Right ventricle myocardium inferior (tissue), 1 donor: Measurements from ENCODE around the gene USP36. TPM values are rescaled to one million over a fixed set of nuclear protein-coding genes. Genes with fewer than 3 reads are reported as not detected.
A peak's percentile ranks its signal among the peaks of the same experiment; 100 is the strongest.
"Not testable (repeated sequence)": the region's sequence is repeated elsewhere in the genome, so short reads cannot be mapped to it uniquely, and the experiment has no call there.

Source experiments
- ATAC-seq: fragments of 200-7000 bp; cut with Tn5 transposase; one replicate; pipeline ENCODE4 v1.9.1; 2020; ENCODE audit warnings: mild to moderate bottlenecking, moderate library complexity
- DNase-seq: peaks from one replicate; pipeline ENCODE4 v3.0.0; 2021; ENCODE audit errors: missing footprints
- intact Hi-C: fragments of 100-400 bp; cut with DNase I; formaldehyde crosslinking; loops from one replicate; pipeline ENCODE4 v1.11.0; 2022
- total RNA-seq: library from RNA; stranded (reverse); fragmentation: NEBNext Ultra II Directional; extraction: Animal tissue kit (Norgen Biotek cat#: 25700); gene quantifications from one replicate; pipeline ENCODE4 v1.2.1, GENCODE V29; 2021
- donor health status: DM: no; HTN: yes; CAD: no; lungs with severe emphysema.

The USP36 gene
- total RNA-seq, 1 donor from 2014 or later = 18.4 TPM

GRCh38 chr17:78764871-78765270, 75.7 kb downstream of the USP36 start:
- intact Hi-C loops = no loop called here
- ATAC-seq (no peak), DNase-seq (no peak)

GRCh38 chr17:78763561-78763960, 77.1 kb downstream of the USP36 start:
- DNase-seq = no peak
- intact Hi-C loops = no loop called here
- ATAC-seq = no peak

DNA sequence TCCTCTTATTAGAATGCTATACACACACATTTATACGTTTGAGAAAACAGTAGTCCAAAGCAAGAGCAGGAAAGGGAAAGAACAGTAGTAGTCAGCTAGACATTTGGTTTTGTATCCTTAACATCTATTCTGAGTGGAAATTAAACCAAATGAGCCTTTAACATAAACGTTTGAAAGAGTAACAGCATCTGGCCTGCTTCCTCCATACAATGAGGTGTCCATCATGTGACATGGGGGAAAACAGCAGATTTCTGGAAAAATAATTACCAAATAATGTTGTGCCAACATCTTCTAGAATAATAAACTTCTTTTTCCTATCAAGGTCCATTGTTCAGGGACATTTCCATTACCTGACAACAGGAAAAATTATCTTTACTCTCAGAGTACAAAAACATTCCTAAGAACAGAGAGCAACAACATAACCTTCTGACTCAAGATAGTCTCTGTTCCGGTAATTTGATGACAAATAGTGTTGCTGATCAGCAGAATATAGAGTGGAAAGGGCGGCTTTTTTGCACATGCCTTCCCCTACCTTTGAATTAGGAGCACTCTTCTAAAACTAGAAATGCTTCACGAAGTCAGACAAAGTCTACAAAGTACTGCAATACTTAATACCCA, 78.7 kb downstream of the USP36 start:
- ATAC-seq (no peak), DNase-seq (no peak)
- intact Hi-C loops = no loop called here

DNA sequence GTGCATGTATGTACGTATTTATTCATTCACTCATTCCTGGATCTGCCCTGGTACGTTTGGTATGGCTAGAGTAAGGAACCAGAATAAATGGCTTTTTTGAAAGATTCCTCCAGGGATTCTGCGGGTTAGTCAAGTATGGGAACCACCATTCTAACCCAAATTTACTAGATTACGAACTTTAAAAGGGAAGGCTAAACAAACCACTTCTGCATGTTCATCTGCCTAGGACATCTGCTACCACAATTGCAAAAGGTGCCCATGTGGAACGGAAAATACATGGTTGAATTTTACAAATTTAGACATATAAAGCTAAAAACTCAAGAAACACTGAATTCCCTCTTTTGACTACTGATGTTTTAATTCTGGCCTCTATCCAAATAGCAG, 80.7 kb downstream of the USP36 start:
- no peak for DNase-seq
- ATAC-seq = no peak
- intact Hi-C loops = no loop called here

GRCh38 chr17:78759203-78759968, 81.2 kb downstream of the USP36 start:
- ATAC-seq (peak; percentile 73), DNase-seq (peak; percentile 90)
- intact Hi-C loops = no loop called here

- ATAC-seq = no peak
Measured at GRCh38 chr17:78753316-78754250, 87.0 kb downstream of the USP36 start.

DNA sequence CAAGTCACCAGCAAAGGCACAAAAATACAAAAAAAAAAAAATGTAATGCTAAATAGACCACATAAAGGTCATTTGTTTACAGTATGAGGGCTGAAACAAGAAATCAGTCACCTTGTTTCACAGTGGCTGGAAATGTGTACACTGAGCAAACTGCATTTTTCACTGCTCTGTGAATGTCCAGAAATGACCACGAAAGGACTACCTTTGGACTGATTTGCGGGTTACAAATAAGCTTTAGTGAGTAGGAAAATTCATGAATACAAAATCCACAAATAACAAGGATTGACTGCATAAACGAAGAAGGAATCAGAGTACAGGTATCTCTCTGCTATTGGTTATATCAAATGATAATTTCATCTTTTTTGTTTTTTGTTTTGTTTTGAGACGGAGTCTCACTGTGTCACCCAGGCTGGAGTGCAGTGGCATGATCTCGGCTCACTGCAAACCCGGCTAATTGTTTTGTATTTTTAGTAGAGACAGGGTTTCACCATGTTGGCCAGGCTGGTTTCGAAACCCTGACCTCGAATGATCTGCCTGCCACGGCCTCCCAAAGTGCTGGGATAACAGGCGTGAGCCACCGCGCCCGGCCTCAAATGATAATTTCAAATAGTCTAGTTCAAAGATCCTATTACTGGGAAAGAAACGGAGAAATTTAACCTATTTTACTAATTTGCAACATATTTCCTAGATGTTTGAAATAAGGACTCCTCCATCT, 89.0 kb downstream of the USP36 start:
- no peak for DNase-seq

More at GRCh38 chr17:78753316-78754250, 87.0 kb downstream of the USP36 start:
- no peak for DNase-seq
- intact Hi-C loops = no loop called here

GRCh38 chr17:78751000-78751399, 89.6 kb downstream of the USP36 start:
- DNase-seq, intact Hi-C loops, ATAC-seq: not testable (repeated sequence)

More for the DNA sequence above, 89.0 kb downstream of the USP36 start:
- ATAC-seq = no peak
- intact Hi-C loops = no loop called here

- DNase-seq = peak; percentile 88
- intact Hi-C loops = loop anchor here (5.0 kb wide), 2 partner anchors 42 to 252 kb away; no protein-coding TSS in a partner anchor
- ATAC-seq = peak; percentile 75
Measured at GRCh38 chr17:78748730-78749317, 91.8 kb downstream of the USP36 start.

DNA sequence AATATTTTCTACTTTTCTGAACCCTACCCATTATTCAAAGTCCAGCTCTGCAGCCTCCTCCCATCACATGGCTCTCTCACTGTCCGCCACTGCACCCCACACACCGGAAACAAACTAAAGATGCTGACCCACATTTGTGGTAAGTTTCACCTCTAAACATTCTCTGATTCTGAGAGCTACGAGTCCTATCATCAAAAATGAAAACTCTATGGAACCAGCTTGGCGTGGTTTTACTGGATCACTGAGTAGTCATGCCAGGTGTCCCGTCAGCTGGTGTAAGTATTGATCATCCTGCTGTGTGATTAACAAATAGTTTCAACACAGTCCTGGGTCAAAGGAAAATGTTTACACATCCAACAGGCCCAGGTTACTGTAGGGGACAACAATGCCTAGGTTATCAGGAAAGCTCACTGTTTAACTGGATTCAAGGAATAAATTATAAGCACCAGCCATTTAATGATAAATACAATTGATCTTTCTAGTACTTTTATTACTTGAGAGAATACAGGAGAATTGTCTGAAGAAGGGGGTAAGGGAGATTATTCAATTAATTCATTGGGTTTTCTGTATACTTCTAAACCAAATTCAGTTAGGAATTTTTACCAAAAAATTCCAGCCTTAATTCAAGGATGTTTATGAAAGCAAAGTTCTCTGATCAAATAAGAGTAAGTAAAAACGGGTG, 92.4 kb downstream of the USP36 start:
- intact Hi-C loops = loop anchor here (5.0 kb wide), 2 partner anchors 41 to 251 kb away; no protein-coding TSS in a partner anchor
- ATAC-seq = no peak

GRCh38 chr17:78747488-78747887, 93.1 kb downstream of the USP36 start:
- intact Hi-C loops = loop anchor here (5.0 kb wide), 2 partner anchors 40 to 250 kb away; no protein-coding TSS in a partner anchor

More for the DNA sequence above, 92.4 kb downstream of the USP36 start:
- DNase-seq = no peak

DNA sequence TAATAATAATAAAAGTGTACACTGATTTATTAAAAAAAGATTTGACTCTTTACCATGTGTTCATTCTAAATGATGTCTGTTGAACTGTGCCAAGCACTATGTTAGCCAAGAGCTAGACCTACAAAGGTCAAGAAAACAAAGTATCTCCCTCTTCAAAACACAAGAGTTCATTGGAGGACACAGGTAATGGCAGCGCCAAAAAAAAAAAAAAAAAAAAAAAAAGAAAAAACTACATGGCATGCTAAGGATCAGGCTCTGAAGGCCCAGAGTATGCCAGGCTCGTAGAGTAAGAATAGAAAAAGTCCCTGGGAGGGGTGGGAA, 93.7 kb downstream of the USP36 start:
- intact Hi-C loops = loop anchor here (5.0 kb wide), 2 partner anchors 40 to 250 kb away; no protein-coding TSS in a partner anchor
- peak; percentile 4 for ATAC-seq

More at GRCh38 chr17:78747488-78747887, 93.1 kb downstream of the USP36 start:
- ATAC-seq (no peak), DNase-seq (no peak)

GRCh38 chr17:78746263-78746948, 94.2 kb downstream of the USP36 start:
- intact Hi-C loops = loop anchor here (5.0 kb wide), 2 partner anchors 39 to 249 kb away; no protein-coding TSS in a partner anchor
- ATAC-seq (no peak), DNase-seq (no peak)

More for the DNA sequence above, 93.7 kb downstream of the USP36 start:
- no peak for DNase-seq
